Activated gamma-delta T cell treated with Interleukin-2 at 50 U/mL for 16 hours (primary cell): ENCODE measurements around the gene SLC16A12.

ENCODE experiments used
- DNase-seq: peaks from one replicate; pipeline ENCODE4 v3.0.0-alpha.2; 2020

SLC16A12 gene

GRCh38 chr10:89535171-89536012, at the start of gene SLC16A12:
Gene SLC16A12, minus strand, starts transcription at chr10:89535594. Its CDS starts 73,016 bp downstream, at chr10:89462578.
- DNase-seq: no peak

GRCh38 chr10:89582022-89582421, 46.6 kb upstream of the SLC16A12 start:
- no peak for DNase-seq

- no peak for DNase-seq
These were observed 44.8 kb upstream of the SLC16A12 start for GRCh38 chr10:89580243-89580642.

- DNase-seq: no peak
These were observed 41.3 kb upstream of the SLC16A12 start for GRCh38 chr10:89576696-89577095.

GRCh38 chr10:89576022-89576421, 40.6 kb upstream of the SLC16A12 start:
- no peak for DNase-seq

GRCh38 chr10:89575031-89575430, 39.6 kb upstream of the SLC16A12 start:
- no peak for DNase-seq

GRCh38 chr10:89574368-89574767, 39.0 kb upstream of the SLC16A12 start:
- no peak for DNase-seq

- no peak for DNase-seq
These were observed 32.3 kb upstream of the SLC16A12 start for GRCh38 chr10:89567576-89568245.

- DNase-seq: no peak
These were observed 31.6 kb upstream of the SLC16A12 start for GRCh38 chr10:89566992-89567391.

GRCh38 chr10:89566095-89566950, 30.9 kb upstream of the SLC16A12 start:
- DNase-seq: no peak

- DNase-seq: no peak
These were observed 29.8 kb upstream of the SLC16A12 start for GRCh38 chr10:89565180-89565579.

- peak; percentile 4 for DNase-seq
These were observed 28.6 kb upstream of the SLC16A12 start for GRCh38 chr10:89563861-89564478.

- DNase-seq: no peak
These were observed 27.9 kb upstream of the SLC16A12 start for GRCh38 chr10:89563311-89563710.

- no peak for DNase-seq
These were observed 21.2 kb upstream of the SLC16A12 start for GRCh38 chr10:89556600-89556999.

- no peak for DNase-seq
These were observed 20.5 kb upstream of the SLC16A12 start for GRCh38 chr10:89555688-89556445.

- DNase-seq: no peak
These were observed 19.0 kb upstream of the SLC16A12 start for GRCh38 chr10:89554433-89554832.

- no peak for DNase-seq
These were observed 17.8 kb upstream of the SLC16A12 start for GRCh38 chr10:89553064-89553734.

GRCh38 chr10:89552213-89552612, 16.8 kb upstream of the SLC16A12 start:
- no peak for DNase-seq

GRCh38 chr10:89550509-89550908, 15.1 kb upstream of the SLC16A12 start:
- no peak for DNase-seq

GRCh38 chr10:89549510-89549909, 14.1 kb upstream of the SLC16A12 start:
- DNase-seq: no peak

GRCh38 chr10:89548673-89549072, 13.3 kb upstream of the SLC16A12 start:
- no peak for DNase-seq
